ENCODE measurements around the gene EGFL7.

Gene EGFL7

DNA sequence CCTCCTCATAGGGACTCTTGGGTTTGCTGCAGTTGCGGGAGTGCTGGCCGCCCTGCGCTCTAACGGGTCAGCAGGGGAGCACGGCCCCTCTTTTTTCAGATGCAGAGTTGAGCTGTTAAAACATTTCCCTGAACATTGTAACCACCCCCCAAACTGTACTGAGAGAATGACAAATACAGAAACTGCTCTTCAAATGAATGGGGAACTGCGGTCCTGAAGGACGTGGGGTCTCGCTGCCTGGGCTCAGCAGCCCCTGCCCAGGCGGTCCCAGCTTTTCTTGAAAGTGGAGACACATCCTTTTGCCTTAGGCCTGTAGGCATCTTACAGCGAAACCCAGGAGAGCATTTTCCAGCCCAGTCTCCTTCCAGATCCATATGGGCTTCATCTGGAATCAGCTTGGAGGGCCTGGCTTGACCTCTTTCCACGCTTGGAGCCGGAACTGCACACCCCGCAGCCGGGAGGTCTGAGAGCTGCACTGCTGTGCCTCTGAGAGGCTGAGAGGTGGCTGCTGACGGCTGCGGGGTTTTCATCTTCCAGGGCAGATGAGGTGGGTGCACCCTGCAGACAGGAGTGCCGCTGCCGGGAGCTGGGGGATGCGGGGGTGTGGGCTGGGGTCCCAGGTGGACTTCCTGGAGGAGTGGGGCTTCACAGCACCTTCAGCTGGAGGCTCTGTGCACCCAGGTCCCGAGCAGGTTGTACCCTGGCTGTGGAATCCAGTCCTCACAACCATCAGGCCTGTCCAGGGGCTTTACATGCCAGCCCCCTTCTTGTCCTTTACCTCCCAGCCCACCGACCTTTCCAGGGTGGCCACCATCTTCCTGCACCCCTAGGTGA, 25.8 kb downstream of the EGFL7 start:
- no peak for DNase-seq

DNA sequence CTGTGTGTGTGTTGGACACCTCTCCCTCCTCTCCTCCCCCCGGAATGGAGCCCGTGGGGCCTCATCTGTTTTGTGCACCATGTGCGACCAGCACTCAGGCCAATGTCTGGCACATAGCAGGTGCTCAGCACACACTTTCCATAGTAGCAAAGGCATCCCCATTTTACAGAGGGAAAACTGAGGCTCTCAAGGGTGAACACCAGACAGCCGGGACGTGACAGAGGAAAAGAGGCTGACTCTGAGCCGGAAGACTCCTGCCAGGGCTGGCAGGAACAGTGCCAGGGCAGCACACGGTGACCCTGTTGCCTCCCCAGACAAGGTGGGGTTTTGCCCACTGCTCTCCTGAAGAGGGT, 26.4 kb downstream of the EGFL7 start:
- no peak for DNase-seq

DNA sequence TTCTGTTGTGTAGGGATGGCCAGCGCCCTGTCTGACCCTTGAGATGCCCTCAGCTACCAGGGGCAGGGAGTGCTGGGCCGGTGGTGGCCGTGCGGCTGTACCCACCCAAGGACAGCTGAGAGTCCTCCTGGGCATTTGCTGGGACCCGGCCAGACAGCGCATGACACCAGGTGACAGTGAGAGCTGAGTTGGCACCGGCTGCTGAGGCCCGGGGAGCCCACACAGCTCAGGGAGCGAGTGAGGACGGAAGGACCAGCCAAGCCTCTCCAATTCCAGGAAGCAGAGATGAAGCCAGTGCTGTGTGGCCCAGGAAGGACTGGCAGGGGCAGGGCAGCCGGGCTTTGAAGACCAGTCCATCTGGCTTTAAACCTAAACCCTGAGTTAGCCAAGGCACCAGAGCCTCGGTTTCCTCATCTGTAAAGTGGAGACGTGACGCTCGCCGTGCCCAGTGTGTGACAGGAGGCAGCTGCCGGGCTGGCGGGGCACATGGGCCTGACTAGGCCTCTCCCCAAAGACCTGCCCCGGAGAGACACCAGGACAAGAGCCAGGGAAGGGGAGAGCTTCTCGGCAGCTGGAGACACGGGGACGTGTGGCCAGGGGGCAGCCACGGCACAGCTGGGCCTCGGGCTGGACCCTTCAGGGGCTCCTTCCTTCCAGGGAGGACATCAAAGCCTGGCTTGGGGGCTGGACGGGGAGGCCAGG, 27.5 kb downstream of the EGFL7 start:
- DNase-seq = no peak

DNA sequence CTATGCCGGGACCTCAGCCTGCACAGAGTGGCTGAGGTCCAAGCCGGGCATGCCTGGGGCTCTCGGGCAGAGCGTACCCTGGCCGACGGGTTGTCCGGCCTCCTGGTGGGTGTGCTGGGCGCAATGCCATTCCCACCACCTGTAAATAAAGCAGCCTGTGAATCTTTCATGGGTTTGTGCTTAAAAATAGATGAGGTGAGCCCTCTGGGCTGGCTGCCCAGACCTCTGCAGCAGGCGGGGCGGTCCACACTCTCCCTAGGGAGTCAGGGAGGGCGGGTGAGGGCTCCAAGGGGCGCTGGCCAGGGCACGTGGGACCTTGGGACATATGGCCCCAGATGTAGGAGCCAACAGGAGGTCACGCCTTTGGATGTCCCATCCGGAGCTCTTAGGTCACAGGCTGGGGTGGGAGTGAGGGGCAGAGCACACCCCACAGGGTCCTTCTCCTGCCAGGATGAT, 28.1 kb downstream of the EGFL7 start:
- no peak for DNase-seq

DNA sequence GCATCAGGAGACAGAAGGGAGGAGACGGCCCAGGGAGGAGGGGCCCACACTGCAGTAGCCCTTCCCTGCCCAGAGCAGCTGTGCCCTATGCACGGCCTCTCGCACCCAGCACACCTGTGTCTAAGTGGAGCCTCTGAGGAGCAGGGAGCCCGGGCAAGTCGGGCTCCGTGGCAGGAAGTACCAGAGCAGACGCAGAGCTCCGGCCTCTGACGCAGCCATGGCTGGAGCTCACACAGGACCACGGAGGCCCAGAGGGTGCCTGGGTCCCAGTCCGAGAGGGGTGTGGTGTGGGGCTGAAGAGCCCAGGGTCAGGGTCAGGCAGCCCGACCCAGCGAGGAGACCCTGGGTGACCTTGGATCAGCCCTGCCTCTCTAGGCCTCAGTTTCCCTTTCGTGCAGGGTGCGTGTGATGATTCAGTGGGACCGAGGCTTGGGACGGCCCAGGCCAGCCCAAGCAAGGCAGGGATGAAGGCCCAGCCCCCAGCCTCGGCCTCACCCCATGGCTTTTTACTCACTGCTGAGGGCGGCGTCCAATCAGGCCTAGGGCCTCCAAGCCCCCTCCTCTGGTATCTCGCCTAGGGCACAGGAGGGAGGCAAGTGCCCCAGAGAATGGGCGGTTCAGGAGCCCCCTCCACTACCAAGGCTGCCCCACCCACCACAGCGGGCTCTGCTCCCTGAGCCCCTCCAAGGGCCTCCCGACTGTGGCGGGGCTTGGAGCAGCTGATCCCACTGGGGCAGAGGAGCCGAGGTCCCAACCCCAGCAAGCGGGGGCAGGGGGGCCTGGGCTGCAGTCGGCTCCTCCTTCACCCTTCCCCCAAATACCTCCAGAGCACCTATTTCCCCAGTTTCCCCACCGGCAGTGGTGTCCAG, 28.8 kb downstream of the EGFL7 start:
- no peak for DNase-seq

DNA sequence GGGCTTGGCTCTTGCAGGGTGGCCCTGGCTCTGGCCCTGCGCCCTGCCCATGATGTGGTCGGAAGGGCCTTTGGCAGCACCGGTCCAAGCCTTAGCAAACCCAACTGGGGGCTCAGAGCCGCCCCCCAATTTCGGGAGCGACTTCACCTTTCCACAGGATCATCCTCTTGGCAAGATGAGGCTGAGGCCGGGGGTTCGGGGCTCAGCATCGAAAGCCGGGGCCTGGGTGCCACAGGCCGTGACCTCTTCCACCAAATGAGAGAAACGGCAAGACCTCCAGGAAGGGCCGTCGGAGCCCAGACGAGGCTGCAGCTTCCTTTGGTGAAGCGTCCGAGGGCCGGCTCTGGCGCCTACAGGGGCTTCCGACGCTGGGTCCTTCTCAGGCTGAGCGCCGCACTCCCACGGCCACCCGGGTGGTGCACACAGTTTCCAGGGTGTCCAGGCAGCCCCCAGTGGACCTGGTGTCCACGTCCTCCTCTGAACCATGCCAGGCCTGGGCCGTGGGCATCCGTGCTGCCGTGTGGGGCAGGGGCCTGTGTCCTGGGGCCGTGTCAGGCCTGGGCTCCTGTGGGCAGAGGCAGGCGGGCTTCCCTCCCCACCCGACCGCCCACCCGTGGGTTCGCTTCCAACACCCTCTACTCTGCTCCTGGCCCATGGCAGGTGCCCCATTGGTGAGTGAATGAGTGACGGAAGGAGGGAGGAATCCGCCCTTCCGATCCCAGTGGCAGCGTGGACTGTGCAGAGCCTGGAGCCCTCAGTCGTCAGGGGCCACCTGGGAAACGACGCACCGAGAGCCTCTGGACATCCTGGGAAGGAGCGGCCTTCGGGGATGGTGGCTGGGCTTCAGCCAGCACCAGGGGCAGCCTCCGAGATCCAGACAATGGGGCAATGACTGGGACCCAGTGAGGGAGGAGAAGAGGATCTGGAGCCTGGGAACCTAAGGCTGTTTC, 29.7 kb downstream of the EGFL7 start:
- DNase-seq = no peak

DNA sequence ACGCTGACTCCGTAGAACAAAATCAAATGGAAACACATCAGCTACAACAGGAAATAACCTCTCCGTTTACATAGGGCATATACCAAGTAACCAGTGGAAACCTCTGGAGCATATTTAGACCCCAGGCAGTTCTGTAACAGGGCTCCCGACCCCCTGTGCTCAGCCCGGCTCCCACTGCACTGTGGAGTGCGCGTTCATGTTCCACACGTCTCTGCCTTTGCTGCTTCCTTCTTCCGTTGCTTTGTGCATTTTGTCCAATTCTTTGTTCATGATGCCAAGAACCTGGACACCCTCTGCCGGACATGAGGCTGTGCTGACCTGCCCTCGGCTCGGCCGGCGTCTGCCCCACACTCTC, 30.4 kb downstream of the EGFL7 start:
- no peak for DNase-seq

DNA sequence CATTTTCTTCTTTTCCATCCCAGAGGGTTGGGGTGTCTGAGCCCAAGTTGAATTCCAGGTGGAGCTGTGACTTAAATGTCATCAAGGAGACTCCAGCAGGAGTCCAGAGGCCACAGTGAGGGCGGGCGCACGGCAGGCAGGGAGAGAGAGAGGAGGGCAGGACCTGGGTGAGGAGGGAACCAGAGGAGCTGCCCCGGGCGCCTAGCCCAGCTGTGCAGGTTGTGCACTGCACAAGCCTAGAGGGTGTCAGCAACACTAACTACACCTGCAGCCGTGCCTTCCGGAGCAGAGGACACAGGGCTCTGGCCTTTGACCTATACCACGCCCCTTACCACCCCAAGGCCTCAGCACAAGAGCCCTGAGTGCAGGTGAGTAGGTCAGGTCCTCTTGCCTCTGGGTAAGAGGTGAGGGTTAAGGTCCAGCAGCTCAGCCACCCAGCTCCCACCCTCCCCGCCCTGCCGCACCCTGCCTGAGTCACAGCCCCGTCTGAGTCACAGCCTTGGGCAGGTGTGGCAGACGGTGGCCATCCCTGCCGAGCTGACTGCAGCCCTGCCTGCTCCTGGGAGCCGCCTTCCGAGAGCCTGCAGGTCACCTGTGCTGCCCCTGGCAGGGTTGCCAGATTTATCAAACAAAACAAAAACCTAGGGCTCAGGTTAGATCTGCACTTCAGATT, 30.9 kb downstream of the EGFL7 start:
- DNase-seq = no peak

DNA sequence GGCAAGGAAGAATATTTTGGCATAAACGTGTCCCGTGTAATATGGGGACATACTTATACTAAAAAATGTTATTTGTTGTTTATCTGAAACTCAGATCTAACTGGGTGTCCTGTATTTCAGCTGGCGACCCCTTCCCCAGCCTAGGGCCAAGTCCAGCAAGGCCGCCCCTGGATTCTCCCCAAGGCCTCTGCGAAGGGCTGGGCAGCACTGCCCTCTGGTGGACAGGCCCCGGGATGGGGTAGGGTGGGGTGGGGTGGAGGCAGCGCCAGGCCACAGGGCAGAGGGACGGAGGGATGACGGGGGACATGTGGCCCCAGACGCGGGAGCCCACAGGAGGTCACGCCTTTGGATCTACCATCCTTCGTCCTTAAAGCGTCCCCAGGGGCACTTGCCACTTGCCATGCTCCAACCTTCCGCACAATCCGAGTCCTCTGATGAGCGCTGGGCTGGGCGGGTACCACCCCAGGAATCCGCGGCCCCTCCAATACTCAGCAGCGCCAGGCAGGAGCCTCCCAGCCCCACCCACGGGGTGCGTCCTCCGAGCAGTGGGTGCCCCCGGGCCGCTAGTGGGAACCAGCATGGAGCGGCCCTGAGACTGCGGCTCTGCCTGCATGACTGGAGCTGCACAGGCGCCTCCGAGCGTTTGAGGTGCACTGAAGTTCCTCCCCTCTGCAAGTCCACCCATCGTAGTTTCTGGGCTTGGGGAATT, 31.6 kb downstream of the EGFL7 start:
- no peak for DNase-seq

DNA sequence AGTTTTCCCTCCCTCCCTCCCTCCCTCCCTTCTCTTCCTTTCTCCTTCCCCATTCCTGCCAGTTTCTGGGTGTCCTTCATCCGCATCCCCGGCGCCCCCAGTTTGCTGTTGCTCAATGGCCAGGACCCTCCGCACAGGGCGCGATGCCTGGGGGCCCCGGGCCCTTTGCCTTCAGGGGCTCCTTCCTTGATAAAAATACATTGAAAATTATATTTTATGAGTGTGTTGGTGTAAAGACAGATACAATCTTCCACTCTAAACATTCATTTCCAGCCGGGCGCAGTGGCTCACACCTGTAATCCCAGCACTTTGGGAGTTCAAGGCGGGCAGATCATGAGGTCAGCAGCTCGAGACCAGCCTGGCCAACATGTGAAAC, 32.1 kb downstream of the EGFL7 start:
- no peak for DNase-seq

DNA sequence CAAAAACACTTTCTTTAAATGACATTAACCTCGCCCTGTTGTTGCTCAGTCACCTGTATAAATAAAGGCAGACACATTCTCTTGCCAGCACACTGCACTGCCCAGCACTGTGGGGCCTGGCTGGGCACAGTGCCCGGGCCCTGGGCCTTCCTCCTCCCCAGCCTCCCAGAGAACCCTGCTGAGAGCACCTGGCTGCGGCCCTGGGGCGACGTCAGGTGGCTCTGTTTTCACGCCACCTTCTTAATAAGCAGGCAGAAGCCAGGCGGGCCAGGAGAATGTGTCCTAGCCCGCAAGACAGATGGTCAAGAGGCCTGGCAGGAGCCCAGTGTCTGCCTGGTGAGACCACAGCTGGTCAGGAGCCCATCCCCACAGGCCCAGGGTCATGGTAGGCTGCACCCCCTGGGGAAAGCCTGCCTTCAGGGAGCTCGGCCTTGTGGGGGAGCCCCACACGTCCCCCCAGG, 32.7 kb downstream of the EGFL7 start:
- DNase-seq = peak; percentile 79

DNA sequence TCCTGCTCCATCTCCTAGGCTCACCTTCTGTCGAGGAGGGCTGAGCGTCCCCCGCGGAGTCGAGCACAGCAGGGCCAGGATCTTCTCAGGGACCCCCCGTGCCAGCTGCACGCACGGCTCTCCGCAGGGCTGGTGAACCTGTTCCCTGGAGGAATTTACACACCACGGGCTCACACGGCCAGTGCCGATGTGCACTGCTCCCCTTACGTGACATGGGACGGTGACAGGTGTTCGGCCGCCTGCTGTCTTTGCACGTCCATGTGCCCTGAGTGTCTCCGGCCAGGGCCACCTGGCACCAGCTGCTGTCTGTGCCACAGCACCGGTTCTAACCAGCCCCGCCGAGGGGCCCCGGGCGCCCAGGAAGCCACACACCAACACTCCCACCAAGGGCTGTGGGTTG, 33.2 kb downstream of the EGFL7 start:
- no peak for DNase-seq

DNA sequence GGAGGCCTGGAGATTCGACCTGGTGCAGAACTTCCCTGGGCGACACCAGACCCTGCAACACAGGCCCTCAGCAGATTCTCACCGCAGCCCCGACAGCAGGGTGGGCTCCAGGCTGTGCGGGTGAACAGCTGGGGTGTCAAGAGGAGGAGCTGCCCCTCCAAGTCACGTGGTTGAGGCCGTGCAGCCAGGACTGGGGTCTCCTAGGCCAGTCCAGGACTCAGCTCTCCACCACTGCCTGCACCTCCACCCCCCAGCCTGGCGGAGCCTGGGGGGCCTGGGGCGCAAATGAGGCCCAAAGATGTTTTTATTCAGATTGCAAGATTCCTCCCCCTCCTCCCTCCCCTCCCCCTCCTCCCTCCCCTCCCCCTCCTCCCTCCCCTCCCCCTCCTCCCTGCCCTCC, 33.8 kb downstream of the EGFL7 start:
- no peak for DNase-seq

DNA sequence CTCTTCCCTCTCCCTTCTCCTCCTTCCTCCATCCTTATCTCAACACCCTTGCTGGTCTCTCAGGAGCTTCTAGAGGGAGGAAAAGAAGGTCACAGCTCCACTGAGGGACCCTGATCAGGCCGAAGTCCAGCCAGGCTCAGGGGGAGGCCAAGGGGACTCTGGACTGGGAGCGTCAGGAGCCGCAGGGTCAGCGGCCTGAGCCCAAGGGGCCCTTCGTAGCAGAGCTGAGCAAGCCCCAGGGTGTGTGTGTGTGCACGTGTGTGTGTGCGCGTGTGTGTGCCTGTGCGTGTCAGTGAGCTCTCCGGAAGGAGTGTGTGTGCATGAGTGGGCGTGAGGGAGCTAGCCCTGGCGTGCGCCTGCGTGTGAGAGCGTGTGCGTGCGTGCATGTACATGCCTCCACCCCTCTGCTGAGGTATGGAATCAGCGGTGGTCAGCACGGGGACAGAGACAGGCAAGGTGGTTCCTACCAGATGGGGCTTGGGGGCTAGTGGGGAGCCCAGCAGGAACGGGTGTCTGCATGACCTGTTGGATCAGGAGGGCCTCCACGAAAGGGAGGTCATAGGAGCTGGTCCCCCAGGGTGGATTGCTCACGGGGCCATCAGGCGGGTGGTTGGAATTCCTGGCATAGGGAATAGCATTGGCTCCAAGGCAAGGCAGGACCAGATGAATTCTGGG, 34.6 kb downstream of the EGFL7 start:
- no peak for DNase-seq

DNA sequence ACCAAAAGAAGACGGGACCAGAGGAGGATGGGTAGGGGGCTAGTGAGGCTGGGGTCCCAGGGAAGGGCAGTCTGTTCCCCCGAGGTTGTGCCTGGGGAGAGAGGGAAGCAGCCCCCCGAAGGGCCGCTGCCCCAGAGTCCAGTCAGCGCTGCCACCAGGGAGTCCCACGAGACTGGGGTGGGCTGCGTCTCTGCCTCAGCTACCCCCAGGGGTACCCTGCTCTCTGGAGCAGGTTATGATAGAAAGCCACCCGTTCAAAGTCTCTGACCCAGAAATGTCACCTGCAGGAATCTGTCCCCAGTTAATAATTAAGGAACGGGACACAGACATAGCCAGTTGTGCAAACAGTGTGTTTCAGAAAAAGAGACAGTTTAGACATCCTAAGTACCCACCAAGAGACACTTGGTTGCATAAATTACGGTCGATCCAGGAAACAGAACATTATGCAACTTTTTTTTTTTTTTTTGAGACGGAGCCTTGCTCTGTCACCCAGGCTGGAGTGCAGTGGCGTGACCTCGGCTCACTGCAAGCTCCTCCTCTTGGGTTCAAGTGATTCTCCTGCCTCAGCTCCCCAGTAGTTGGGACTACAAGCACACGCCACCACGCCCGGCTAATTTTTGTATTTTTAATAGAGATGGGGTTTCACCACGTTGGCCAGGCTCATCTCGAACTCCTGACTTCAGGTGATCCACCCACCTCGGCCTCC, 35.3 kb downstream of the EGFL7 start:
- DNase-seq = no peak

DNA sequence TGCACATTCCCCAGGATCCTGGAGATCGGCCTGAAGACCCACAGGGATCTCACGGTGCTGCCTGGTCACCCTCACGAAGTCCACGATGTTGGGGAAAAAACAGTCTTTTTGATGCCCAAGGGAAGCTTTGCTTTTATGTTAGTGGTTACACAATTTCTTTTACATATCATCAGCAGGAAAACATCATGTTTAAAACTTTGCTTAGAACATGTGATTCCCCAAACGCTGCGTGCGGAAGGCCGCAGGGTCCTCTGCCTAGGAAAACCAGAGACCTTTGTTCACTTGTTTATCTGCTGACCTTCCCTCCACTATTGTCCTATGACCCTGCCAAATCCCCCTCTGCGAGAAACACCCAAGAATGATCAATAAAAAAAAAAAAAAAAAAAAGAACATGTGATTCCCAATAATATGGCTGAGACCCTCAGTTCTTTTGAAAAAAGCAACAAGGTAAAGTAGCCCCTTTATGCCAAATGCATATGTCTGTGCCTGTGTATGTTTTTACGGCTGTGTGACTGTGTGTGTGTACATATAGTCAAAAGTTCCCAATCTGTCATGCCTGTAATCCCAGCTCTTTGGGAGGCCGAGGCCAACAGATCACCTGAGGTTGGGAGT, 36.0 kb downstream of the EGFL7 start:
- no peak for DNase-seq

DNA sequence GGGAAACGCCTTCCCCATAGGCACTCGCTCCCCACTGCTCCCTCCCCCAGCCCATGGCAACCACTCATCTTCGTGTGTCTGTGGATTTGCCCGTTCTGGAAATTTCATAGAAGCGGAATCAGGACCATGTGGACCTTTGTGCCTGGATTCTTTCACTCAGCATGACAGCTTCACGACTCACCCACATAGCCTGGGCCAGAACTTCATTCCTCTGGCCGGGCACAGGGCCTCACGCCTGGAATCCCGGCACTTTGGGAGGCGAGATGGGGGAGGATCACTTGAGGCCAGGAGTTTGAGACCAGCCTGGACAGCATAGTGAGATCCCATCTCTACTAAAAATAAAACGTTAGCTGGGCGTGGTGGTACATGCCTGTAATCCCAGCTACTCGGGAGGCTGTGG, 37.6 kb downstream of the EGFL7 start:
- no peak for DNase-seq

DNA sequence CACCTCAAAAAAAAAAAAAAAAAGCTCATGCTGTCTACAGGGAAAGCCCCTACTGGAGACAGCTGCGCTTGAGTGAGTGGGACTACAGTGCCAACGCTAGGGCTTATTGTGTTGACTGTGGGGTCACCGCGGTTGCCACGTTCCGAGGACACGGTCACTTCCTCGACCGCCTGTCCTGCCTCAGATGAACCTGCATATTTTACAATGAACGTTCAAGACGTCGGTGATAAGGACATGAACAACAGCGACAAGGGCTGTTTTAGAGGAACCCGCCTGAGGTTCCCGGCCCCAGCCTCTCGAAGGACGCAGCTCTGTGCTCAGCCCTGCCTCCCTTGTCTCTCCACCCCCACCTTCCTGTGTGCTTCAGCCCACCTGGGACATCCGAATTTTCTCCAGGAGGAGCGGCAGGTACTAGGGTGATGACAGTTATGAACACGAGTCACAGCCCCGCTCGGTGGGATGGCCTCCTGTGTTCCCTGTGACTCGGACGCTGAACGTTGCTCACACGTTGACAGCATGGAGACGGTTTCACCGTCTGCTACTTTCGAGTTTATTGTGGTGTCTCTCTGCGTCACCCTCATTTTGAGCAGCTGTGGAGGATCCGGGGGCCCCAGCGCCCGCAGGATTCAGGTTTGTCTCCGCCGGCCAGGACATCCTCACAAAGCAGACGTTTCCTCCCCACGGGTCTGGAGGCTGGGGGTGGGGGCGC, 38.4 kb downstream of the EGFL7 start:
- no peak for DNase-seq

DNA sequence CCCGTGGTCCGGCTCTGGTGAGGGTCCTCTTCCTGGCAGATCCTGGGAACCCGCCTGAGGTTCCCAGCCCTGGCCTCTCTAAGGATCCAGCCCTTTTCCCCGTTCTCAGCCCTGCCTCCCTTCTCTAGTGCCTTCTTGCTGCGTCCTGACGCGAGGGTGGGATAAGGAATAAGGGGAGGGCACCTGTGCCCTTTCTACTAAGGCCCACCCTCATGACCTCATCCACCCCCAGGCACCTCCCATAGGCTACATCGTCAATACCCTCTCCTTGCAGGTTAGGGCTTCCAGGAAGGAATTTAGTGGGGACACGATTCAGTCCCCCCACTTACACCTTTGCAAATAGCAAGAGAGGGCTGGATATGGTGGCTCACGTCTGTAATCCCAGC, 38.9 kb downstream of the EGFL7 start:
- no peak for DNase-seq

Measured in NCI-H1417 treated with DMSO at 0.1 percent for 48 hours (cell line).